ENCODE results near the gene KRT13.

Gene KRT13

DNA sequence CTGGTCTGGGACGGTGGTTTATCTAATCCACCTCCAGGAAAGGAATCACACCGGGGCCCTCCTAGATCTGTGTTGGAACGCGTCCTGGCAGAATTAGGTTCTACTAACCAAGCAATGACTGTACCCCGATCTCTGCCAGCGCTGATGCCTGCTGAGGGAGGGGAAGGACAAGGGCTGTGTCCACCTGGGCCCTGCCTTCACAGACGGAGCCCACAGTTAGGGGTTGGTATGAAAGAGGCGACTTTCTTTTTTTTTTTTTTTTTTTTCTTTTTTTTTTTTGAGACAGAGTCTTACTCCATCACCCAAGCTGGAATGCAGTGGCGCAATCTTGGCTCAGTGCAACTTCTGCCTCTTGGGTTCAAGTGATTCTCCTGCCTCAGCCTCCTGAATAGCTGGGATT is 32.6 kb upstream of the KRT13 start:
- DNase-seq (ENCODE audit: low read depth in 2 of 2): no peak

GRCh38 chr17:41537614-41537954 is 32.2 kb upstream of the KRT13 start:
- no peak for DNase-seq (ENCODE audit: low read depth in 2 of 2)

- DNase-seq (ENCODE audit: low read depth in 2 of 2): no peak
These were observed 31.6 kb upstream of the KRT13 start for GRCh38 chr17:41536741-41537613.

- DNase-seq (ENCODE audit: low read depth in 2 of 2): no peak
These were observed 30.5 kb upstream of the KRT13 start for GRCh38 chr17:41535764-41536481.

GRCh38 chr17:41534899-41535546 is 29.6 kb upstream of the KRT13 start:
- DNase-seq (ENCODE audit: low read depth in 2 of 2): no peak

- DNase-seq (ENCODE audit: low read depth in 2 of 2): no peak
These were observed 28.2 kb upstream of the KRT13 start for GRCh38 chr17:41533613-41534012.

DNA sequence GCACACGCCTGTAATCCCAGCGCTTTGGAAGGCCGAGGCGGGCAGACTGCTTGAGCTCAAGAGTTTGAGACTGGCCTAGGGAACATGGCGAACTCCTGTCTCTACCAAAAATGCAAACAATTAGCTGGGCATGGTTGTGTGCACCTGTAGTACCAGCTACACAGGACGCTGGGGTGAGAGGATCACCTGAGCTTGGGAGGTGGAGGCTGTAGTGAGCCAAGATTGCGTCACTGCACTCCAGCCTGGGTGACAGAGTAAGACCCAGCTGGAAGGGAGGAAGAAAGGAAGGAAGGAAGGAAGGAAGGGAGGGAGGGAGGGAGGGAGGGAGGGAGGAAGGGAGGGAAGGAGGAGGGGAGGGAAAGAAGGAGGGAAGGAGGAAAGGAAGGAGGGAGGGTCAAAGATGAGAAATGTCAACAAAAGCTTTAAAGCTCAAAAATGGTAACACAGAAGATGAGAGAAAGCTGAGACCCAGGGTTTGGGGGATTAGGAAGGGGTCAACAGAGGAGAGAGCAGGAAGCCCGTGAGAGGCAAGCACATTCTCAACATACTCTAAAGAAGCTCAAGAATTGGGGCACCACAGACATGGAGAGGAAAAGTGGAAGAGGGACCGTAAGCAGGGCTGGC is 27.6 kb upstream of the KRT13 start:
- DNase-seq (ENCODE audit: low read depth in 2 of 2): no peak

DNA sequence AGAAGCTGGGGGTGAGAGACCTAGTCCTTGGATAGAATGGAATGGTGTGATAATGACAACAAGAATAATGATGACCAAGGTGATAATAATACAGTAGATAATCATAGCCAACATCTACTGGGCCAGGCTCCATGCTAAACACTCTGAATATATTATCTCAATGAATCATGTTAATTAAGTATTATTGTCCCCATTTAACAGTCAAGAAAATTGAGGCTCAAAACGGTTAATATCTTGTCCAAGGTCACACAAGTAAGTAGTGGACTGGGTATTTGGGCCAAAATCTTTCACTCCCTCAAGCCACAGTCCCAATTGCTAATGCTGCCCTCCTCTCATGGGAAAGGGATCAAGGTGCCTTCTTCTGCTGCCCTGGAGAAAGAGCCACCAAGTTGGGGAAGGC is 26.6 kb upstream of the KRT13 start:
- no peak for DNase-seq (ENCODE audit: low read depth in 2 of 2)

GRCh38 chr17:41530062-41531048 is 24.9 kb upstream of the KRT13 start:
- DNase-seq (ENCODE audit: low read depth in 2 of 2): no peak

- DNase-seq (ENCODE audit: low read depth in 2 of 2): no peak
These were observed 24.1 kb upstream of the KRT13 start for GRCh38 chr17:41529491-41529915.

DNA sequence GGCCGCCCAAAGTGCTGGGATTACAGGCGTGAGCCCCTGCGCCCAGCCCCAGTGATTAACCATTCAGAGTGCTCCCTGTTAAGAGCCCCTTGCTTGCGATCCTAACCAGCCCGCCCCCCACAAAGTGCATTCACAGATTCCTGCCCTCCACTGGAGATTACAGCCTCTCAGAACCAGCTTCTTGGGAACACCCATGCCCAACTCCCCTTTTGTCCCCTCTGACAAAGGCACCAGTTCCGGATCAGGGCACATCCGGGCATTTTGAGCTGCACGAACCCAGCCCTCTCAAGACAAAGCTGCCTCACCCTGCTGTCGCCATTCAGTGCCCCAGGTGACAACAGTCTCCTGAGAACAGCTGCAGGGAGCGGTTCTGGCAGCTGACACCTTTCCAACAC is 23.5 kb upstream of the KRT13 start:
- no peak for DNase-seq (ENCODE audit: low read depth in 2 of 2)

- DNase-seq (ENCODE audit: low read depth in 2 of 2): no peak
These were observed 21.9 kb upstream of the KRT13 start for GRCh38 chr17:41527063-41528023.

- DNase-seq (ENCODE audit: low read depth in 2 of 2): no peak
These were observed 18.8 kb upstream of the KRT13 start for GRCh38 chr17:41524261-41524660.

- no peak for DNase-seq (ENCODE audit: low read depth in 2 of 2)
These were observed 18.4 kb upstream of the KRT13 start for GRCh38 chr17:41523787-41524186.

- DNase-seq (ENCODE audit: low read depth in 2 of 2): no peak
These were observed 17.8 kb upstream of the KRT13 start for GRCh38 chr17:41523225-41523593.

DNA sequence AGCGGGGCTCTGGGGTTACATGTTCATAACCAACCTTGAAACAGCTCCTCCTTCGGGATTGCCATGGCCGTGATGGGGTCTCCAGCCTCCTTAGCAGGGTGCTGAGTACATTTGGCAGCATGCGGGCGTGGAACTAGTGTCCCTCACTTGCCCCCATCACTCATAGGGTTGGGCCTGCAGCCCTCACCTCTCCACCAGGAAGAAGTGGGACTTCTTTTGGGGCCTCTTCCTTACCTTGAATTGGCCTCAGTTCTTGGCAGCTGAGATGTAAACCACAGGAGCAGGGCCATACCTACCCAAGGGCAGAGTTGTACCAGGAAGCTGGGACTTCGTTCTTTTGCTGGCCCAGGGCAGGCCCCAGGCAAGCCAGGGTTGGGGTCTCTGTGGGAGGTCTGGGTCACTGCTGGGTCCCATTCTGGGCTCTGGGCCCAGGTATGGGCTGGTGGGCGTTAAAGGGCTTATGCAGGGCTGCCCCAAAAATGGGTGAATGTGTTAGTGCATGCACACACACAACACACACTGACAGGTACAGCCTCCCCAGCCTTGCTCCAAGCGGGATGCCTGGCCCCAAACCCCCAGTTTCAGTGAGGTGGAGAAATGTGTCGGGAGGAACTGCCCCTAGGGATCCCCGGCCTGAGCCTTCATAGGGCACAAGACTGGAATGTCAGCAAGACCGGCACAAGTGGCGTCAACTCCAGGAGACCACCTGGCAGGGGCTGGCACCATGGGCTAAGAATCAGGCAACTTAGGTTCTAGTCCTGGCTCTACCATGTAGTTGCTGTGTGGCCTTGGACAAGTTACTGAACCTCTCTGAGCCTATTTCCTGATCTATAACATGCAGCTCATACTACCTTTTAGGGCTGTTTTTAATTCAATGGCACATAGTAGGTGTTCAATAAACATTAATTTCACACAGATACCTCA is 17.2 kb upstream of the KRT13 start:
- no peak for DNase-seq (ENCODE audit: low read depth in 2 of 2)

DNA sequence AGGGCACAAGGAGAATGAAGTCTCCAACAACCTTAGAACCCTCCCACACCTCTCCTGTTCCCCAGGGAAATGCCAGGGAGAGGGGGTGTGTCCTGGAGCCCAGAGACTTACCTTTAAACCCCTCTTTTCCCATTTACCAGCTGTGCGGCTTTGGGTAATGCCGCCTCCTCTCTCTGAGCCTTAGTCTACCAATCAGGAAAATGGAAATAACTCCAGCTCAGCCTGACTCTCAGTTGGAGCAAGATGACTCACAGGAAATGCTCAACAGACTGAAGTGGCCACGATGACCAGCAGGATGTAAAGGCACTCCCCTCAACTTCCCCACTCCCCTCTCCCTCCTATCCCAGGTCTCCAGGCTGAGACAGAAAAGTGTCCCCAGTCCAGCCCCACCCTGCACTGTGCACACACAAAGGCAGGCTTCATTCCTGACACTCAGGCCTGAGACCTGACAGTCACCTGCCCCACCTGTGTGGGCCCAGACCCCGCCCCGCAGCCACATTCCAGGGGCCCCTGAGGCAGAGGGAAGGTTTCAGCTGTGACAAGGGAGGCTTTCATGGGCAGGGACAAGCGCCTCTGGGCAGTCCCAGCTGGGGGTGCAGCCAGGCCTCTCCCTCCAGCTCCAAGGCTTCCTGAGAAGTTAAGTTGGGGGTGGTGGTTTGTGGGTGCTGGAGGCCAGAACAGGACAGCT is 16.3 kb upstream of the KRT13 start:
- no peak for DNase-seq (ENCODE audit: low read depth in 2 of 2)

- DNase-seq (ENCODE audit: low read depth in 2 of 2): no peak
These were observed 15.6 kb upstream of the KRT13 start for GRCh38 chr17:41520821-41521521.
